Activated CD4-positive, alpha-beta T cell treated with anti-CD3 and anti-CD28 coated beads, Interleukin-10, Interleukin-2, amounts not matched to agents 100 ng/mL and 50 ng/mL, durations not matched to agents 16 hours and 8 hours (primary cell): ENCODE data around the gene LGALS3BP.

Experiments used
- DNase-seq: peaks from one replicate; pipeline ENCODE4 v3.0.0-alpha.2; 2020

Gene LGALS3BP

GRCh38 chr17:79014158-79014758 lies 34.5 kb upstream of the LGALS3BP start:
- DNase-seq = no peak

- DNase-seq = no peak
Observed at GRCh38 chr17:79012563-79013134, 32.9 kb upstream of the LGALS3BP start.

GRCh38 chr17:79011451-79012147 lies 31.9 kb upstream of the LGALS3BP start:
- no peak for DNase-seq

GRCh38 chr17:79010304-79010646 lies 30.6 kb upstream of the LGALS3BP start:
- no peak for DNase-seq

- peak; percentile 90 for DNase-seq
Observed at GRCh38 chr17:79009397-79010303, 29.9 kb upstream of the LGALS3BP start, which contains the start of gene CANT1. CANT1 (minus strand) TSS chr17:79009764; CDS start chr17:78997622, 12,142 bp downstream.

GRCh38 chr17:79008666-79009387 lies 29.1 kb upstream of the LGALS3BP start:
- no peak for DNase-seq

GRCh38 chr17:79007504-79008381 lies 28.0 kb upstream of the LGALS3BP start:
- no peak for DNase-seq

GRCh38 chr17:79006794-79007503 lies 27.2 kb upstream of the LGALS3BP start:
- no peak for DNase-seq

GRCh38 chr17:79006046-79006445 lies 26.3 kb upstream of the LGALS3BP start:
- no peak for DNase-seq

- no peak for DNase-seq
Observed at GRCh38 chr17:79005063-79005861, 25.5 kb upstream of the LGALS3BP start.

- no peak for DNase-seq
Observed at GRCh38 chr17:79003661-79004411, 24.1 kb upstream of the LGALS3BP start.

- DNase-seq = no peak
Observed at GRCh38 chr17:79002796-79003593, 23.3 kb upstream of the LGALS3BP start.

- DNase-seq = no peak
Observed at GRCh38 chr17:79002291-79002690, 22.6 kb upstream of the LGALS3BP start.

- DNase-seq = no peak
Observed at GRCh38 chr17:79001190-79002020, 21.7 kb upstream of the LGALS3BP start.

GRCh38 chr17:79000396-79001189 lies 20.9 kb upstream of the LGALS3BP start:
- DNase-seq = no peak

- DNase-seq = no peak
Observed at GRCh38 chr17:78999947-79000395, 20.2 kb upstream of the LGALS3BP start.
